Measurements from ENCODE around the gene SLC25A21.
"Not testable (repeated sequence)": the region's sequence is repeated elsewhere in the genome, so short reads cannot be mapped to it uniquely, and the experiment has no call there.

SLC25A21 gene

DNA sequence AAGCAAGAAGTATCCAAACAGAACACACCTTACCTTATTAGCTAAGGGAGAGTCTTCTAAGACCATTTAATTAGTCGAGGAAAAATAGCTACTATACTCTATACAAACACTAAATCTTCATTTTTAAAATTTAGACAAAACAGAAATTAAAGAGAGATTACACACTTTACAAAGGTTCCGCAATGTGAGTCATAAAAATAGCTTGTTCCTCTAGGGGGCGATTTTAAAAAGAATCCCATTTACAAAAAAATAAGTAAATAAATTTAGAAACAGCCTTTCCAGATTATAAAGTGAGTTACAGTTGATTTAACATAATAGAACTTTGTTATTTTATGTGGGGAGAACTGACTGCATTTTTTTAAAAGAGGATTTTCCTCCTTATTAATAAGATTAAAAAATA, 309.1 kb downstream of the SLC25A21 start:
- DNase-seq (ENCODE audit: low read depth): no peak

- not testable (repeated sequence) for DNase-seq (ENCODE audit: low read depth)
These were observed 310.2 kb downstream of the SLC25A21 start for GRCh38 chr14:36862237-36862636.

DNA sequence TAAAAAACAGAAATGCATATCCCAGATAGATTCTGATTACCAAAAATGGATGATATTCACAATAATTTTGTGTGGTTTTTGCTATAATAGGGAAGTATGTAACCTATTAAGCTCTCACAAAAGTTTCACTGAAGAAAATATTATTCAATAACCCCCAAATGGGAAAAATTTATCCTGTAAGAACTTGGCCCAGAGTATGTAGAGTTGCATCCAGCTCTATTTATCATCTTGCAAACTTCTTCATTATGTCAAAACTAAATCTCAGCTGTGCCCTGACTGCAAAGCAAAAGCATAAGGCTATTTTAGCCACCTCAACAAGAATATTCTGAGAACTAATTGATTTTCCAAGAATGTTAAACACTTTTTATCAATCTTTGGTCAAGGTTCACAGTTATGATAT, 311.6 kb downstream of the SLC25A21 start:
- DNase-seq (ENCODE audit: low read depth): no peak

- no peak for DNase-seq (ENCODE audit: low read depth)
These were observed 313.3 kb downstream of the SLC25A21 start for GRCh38 chr14:36859119-36859518.

DNA sequence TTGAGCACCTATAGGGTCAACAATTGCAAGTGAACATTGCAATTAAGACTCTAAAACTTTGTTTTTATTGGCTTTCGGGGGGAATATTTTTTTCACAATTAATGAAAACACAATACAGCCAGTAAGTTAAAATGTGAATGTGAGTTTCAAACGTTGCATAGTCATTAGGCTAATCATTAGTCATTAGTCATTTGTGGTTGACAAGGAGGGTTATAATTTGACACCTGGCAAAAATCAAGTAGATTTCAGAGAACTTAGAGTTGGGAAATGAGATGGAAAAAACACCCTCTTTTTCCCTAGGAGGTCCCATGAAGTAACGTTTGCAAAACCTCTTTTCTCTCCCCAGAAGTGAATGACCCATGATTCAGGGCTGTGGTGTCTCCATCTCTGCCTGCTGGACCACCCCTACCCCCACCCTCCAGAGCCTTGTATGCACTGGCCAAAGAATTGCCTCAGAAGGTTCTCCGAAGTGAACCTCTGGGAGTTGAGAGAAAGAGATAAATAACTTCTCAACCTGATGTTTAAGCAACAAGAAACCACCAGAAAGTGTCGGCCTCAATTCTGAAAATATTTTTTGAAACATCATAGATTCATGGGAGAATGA, 314.5 kb downstream of the SLC25A21 start:
- DNase-seq (ENCODE audit: low read depth): no peak

- no peak for DNase-seq (ENCODE audit: low read depth)
These were observed 315.3 kb downstream of the SLC25A21 start for GRCh38 chr14:36857136-36857535.

- no peak for DNase-seq (ENCODE audit: low read depth)
These were observed 316.1 kb downstream of the SLC25A21 start for GRCh38 chr14:36856095-36856878.

- DNase-seq (ENCODE audit: low read depth): no peak
These were observed 317.0 kb downstream of the SLC25A21 start for GRCh38 chr14:36855396-36855795.

DNA sequence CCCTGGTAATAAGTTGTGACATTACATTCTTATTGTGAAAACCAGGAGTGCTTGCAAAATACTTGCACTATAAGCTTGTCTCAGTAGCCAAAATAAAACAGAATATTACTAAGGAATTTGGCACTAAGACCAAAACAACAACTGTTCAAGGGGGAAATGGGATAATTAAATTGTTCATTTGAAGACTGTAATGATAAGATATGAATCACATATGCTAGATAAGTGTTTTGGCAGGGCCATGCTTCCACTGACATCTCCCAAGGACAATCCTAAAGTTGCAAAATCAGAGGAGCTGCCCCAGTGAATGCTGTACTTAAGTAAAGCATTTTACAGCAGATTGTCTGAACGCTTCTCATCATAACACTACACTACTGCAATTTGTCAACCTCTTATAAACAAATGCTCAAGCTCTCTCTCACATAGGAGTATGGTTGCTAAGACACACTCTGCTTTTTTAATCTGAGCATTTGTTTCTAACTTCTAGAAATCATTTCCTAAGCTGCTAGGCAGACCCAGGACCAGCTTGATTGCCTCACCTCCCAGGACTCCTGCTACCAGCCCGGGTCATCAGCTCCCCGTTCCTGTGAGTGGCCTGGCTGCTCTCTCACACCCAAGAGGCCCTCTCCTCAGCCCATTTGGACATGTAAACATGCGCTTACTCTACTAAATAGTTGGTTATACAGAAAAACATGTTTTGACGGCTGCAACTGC, 319.3 kb downstream of the SLC25A21 start:
- no peak for DNase-seq (ENCODE audit: low read depth)

GRCh38 chr14:36848213-36848612, 324.2 kb downstream of the SLC25A21 start:
- no peak for DNase-seq (ENCODE audit: low read depth)

DNA sequence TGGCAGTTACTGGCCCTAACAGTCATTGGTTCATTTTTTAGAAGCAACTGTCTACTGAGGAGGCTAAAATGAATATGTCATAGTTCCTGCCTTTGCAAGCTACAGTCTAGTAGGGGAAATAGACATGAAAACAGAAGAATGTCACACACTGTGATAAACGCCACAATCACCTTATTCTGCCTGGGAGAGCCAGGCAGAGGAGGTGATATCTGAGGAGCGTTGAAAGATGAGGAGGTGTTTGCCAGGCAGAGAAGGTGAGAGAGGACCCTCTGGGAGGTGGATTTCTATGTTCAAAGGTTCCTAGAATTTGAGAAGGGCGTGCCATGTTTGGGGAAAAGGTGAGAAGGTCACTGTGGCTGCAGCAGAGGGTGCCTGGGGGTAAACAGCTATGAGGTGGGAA, 325.0 kb downstream of the SLC25A21 start:
- DNase-seq (ENCODE audit: low read depth): no peak

DNA sequence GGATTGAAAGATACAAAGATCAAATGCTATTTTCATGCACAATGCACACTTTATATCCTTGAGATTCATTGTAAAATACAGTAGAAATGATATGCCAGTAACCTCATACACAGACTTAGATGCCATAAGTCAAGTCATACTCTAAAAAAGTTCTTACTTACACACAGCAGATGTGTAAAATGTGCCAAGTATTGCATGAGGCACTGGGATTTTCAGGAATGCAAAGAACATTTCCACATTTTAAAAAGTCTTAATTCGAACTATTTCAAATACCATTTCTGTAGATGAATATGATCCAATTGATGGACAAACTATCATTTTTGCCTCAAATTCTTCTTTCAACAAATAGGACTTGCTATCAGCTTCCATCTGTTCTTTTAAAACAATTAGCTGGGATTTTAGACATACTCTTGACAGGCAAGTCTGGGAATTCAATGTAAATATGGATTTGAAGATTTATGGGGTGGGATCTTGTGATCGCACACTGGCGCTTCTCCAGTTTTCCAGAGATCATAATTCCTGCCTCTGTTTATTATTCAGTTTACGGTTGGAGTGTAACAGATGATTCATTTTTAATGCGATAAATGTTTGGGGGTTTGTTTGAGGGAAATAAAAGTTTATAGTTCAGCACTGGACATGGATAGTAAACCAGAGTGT, 326.9 kb downstream of the SLC25A21 start:
- DNase-seq (ENCODE audit: low read depth): no peak

DNA sequence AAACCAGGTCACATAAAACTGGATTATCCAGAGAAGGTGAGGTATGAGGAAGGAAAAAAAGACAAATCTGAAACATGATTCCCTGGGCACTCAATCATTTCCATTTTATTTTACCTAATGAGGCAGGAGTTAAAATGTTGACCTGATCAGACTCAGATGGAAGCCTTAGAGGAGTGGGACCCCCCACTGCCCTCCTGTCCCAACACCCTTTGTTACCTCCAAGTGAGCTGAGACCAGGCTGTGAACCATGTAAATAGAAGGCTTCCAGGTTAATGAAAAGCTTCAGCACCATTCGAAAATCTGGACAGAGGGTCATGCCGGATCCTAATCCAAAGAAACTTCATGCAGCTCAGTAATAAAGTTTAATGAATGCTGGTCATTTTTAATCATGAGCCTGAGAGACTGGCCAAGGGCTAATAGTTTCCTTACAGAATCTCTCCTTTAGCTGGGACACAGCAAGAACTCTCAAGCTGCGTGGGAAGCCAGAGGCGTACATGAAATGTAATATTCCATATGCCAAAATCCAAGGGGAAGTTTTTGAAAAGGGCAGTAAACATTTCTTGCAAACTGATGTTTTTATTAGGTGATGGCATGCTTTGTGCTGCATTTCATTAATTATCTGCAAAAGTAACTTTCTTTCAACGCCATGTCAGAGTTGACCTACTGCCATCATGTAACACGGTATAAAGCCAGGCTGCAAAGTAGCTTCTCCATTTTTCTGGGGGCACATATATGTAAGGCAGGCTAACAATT, 327.8 kb downstream of the SLC25A21 start:
- DNase-seq (ENCODE audit: low read depth): no peak

- no peak for DNase-seq (ENCODE audit: low read depth)
These were observed 329.0 kb downstream of the SLC25A21 start for GRCh38 chr14:36843410-36843809.

DNA sequence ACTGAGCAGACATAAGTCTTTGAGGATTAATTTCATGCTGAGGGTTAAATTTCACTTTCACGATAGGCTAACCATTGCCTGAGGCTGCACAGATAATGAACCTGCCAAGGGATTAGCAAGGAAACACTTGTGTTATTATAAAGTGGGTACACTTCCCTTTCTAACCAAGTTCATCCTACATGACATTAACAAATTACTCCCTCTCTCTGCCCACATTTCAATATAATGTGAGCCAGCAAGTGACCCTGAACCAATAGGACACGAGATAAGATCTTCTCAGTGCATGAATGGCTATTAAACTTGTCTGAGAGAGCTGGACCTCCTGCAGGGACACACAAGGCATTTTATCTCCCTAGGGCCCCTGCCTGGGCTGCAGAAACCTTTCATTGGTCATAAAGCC, 337.3 kb downstream of the SLC25A21 start:
- DNase-seq (ENCODE audit: low read depth): no peak

GRCh38 chr14:36834293-36834692, 338.1 kb downstream of the SLC25A21 start:
- DNase-seq (ENCODE audit: low read depth): no peak

- DNase-seq (ENCODE audit: low read depth): no peak
These were observed 342.9 kb downstream of the SLC25A21 start for GRCh38 chr14:36829547-36829946.

DNA sequence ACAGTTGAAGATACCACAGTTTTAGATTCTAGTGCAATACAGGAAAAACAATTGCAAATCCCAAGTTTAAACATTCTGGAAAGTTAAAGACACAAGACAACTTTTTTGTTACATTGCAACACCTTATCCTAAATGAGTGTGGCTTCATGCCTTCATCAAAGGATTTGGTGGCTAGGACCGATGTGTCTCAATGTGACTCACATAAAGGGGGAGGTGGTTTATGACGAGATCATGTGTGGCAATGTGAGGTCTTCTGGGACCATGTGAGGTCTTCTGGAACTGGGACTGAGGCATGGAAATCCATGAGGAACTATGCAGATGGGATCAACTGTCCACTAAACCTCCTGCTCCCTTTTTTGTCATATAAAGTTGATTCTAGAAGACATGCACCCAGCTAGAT, 344.5 kb downstream of the SLC25A21 start:
- no peak for DNase-seq (ENCODE audit: low read depth)

DNA sequence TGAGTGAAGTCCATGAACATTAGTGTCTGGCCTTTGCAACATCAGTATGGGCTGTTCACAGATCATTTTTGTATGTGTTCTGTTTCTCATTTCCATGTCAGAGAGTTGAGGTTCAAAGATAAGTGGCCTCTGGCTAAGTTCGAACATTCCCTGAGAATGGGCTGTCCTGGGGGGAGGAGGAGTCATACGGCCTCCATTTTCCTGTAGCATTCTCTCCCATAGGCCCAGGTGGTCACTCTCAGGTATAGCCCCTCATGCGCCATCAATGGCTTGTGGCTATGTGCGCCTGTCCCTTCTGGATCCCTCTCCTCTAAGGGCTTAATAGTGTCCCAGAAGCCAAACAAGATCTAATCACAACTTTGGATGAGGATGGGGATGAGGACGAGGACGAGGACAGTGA, 345.8 kb downstream of the SLC25A21 start:
- no peak for DNase-seq (ENCODE audit: low read depth)

DNA sequence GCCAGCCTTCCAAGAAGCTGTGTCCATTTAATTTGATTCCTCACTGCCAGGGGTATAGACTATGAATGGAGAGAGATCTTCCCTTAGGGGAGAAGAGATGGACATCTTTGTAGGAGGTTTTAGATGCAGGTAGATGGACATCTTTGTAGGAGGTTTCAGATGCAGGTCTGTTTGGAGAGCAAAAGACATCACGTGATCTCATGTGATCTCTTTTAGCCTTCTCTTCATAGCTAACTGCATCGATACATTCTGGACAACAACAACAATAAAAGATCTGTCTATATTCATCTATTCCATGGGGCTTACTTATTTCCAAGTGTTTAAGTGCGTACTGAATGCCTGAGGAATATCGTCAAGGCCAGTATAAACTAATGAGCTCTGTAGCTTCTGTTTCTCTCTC, 347.6 kb downstream of the SLC25A21 start:
- DNase-seq (ENCODE audit: low read depth): no peak

DNA sequence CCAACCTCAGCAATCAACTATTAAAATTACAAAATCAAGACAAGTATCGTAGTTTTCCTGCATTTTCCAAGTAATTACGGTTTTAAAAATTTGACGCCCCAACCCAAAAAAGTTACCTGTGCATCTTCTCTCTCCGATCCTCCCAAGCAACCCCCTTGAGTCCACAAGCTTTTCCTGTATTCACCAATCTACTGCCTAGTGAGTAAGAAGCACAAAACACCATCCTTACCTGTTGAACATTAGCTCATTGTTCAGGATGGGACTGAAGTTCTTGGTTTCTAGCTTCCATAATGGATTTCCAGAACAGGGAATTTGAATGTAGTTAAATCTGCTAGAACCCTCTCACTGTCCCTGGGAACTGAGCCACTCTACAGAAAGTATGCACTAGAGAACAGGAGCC, 348.8 kb downstream of the SLC25A21 start:
- no peak for DNase-seq (ENCODE audit: low read depth)

DNA sequence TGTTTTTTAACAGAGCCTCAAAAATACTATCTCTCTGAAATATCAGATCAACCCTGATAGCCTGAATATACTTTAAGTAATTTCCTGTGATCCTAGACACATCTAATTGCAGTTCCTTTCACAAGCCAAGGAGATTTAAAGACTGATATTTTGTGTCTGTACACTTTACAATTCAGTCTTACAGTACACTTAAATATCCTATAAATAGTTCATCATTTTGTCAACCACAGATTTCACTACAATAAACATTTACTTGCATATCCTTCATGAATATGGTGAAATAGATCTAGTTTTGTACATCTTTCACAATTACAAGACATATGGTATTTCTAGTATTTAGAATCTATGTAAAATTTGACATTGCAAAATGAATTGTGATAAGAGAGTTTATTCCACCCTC, 349.7 kb downstream of the SLC25A21 start:
- DNase-seq (ENCODE audit: low read depth): no peak

Data from activated T-cell treated with anti-CD3 and anti-CD28 coated beads for 1 hour (primary cell).